Astrocyte of the cerebellum (primary cell): ENCODE measurements around the gene XNDC1N.

Experiments used
- DNase-seq: peaks from one replicate; pipeline ENCODE4 v3.0.0-alpha.2; 2011; ENCODE audit warnings: low read depth
- H3K4me3 ChIP-seq: 2 replicates; pipeline ENCODE4 v1.5.1; 2011; ENCODE audit warnings: mild to moderate bottlenecking, low read depth, low read length, moderate library complexity
- in situ Hi-C: cut with HindIII; loops from 2 replicates; pipeline ENCODE4 v1.10.0; 2017; ENCODE audit warnings: low sequenced_read_pairs
- TF ChIP-seq, protein P1 (sequence below): IDR thresholded peaks from 2 replicates; pipeline ENCODE4 v1.5.1; 2012; ENCODE audit warnings: low read length, low read depth, moderate library complexity, mild to moderate bottlenecking; ENCODE audit errors: missing control alignments

XNDC1N gene

DNA sequence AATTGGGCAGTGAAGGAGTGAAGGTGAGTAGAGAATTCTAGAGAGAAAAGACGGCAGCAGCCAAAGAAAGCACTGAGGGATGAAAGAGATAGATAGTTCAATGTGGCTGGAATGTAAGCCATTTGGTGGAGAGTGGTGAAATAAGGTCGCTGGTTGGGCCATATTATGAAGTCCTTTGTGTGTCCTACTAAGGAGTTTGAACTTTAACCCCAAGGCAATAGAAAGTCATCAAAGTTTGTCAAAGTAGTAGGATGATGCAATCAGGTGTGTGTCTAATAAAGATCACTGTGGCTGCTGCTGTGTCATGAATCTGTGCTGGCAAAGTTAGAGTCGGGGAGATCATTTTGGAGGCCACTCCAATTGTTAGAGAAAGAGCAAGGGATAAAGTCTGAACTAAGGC lies 19.1 kb upstream of the XNDC1N start:
- H3K4me3 ChIP-seq, result no peak overlapping the region
- in situ Hi-C loops, result no loop called here
- no peak for DNase-seq
- TF ChIP-seq, protein P1, sequence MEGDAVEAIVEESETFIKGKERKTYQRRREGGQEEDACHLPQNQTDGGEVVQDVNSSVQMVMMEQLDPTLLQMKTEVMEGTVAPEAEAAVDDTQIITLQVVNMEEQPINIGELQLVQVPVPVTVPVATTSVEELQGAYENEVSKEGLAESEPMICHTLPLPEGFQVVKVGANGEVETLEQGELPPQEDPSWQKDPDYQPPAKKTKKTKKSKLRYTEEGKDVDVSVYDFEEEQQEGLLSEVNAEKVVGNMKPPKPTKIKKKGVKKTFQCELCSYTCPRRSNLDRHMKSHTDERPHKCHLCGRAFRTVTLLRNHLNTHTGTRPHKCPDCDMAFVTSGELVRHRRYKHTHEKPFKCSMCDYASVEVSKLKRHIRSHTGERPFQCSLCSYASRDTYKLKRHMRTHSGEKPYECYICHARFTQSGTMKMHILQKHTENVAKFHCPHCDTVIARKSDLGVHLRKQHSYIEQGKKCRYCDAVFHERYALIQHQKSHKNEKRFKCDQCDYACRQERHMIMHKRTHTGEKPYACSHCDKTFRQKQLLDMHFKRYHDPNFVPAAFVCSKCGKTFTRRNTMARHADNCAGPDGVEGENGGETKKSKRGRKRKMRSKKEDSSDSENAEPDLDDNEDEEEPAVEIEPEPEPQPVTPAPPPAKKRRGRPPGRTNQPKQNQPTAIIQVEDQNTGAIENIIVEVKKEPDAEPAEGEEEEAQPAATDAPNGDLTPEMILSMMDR, result no peak

DNA sequence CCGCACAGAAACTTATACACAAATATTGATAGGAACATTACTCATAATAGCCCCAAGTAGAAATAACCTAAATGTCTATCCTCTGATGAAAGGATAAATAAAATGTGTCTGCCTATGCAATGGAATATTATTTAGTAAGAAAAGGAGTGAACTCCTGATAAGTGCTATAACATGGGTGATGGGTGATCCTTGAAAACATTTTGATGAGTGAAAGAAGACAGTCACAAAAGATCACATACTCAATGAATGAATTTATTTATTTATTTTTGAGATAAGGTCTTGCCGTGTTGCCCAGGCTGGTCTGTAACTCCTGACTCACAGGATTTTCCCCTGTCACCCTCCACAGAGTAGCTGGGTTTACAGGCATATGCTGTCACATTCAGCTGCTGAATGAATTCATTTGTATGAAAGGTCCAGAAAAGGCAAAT lies 17.8 kb upstream of the XNDC1N start:
- TF ChIP-seq, protein P1, result no peak
- in situ Hi-C loops, result no loop called here
- H3K4me3 ChIP-seq, result no peak overlapping the region
- no peak for DNase-seq

DNA sequence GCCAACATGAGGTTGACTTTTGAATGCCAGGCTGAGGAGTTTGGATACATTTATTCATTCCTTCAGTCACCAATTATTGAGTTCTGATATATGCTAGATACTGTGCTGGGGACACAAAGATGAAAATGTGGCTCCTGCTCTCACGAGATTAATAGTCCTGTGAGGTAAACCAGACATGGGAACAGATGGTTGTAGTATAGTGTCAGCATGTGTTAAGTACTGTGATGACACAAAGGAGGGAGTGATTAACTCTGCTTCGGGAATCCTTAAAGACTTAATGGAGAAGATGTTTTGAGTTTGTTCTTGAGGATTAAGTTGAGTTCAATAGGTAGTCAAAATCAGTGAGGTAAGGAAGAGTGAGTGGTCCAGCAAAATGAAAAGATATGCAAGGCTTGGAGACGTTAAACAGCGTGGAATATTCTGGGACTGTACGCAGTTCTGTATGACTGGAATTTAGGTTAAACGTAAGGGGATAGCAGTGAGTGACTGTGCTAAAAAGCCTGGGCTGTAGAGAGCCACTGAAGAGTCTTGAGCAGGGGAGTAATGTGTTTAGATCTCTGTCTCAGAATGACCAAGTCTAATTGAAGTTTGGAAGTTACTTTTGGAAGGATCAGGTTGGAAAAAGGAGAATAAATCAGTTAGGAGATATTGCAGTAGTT lies 12.3 kb upstream of the XNDC1N start:
- no peak for DNase-seq
- no peak overlapping the region for H3K4me3 ChIP-seq
- TF ChIP-seq, protein P1, result no peak
- in situ Hi-C loops, result no loop called here

DNA sequence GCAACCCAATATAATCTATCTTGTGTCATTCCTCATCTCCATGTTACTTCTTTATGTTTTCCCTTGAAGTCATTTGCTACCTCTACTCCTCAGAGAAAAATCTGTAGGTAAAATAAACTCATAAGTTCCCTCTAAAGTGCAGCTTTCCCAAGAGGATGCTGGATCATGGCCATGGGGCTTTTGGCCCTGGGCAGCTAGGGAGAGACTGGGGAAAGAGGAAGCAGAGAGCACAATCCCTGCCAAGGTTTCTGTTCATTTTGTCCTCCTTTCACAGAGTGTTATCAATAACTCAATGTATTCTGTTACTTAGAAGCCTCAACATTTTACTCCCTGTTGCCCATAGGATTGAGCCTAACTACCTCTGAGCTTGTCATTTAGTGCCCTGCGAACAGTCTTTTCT lies 9.4 kb upstream of the XNDC1N start:
- in situ Hi-C loops, result no loop called here
- TF ChIP-seq, protein P1, result no peak
- no peak for DNase-seq
- no peak overlapping the region for H3K4me3 ChIP-seq

DNA sequence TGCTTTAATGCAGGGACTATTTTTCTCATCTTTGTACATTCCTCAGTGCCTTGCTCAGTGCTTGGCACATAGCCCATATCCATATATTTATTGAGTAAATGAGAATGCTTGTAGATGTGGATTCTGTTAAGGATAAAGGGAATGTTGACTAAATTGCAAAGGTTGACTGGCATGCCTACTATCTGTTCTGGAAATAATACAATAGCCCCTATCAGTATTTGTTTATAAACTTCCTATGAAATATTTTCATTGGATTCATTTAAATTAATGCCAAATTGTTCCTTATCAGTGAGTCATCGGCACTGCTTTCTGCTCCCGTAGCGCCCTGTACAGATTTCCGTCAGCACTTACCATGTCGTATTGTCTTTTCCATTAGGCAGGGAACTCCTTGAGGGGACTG lies 8.4 kb upstream of the XNDC1N start:
- in situ Hi-C loops, result no loop called here
- H3K4me3 ChIP-seq, result no peak overlapping the region
- TF ChIP-seq, protein P1, result no peak
- DNase-seq, result no peak

DNA sequence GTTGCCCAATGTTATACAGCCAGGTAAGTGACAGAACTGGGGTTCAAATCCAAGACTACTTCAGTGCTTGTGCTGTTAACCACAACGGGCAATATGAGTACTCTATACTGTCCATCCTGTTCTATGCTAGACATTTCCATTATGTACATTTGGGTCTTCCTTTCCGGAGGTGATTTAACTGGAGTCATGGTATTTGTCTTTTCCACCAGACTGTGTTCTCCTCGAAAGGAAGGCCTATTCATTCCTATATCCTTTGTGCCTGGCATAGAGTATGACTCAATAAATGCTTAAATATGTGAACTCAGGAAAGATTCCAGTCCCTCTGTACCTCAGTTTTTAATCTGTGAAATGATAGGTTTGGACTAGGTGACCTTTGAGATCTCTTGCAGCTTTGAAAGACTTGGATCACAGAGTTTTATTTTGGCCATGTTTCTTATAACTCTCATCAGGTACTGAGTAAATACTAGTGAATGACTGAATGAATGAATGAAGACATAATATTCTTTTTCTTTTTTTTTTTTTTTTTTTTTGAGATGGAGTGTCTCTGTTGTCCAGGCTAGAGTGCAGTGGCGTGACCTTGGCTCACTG lies 7.0 kb upstream of the XNDC1N start:
- in situ Hi-C loops, result no loop called here
- TF ChIP-seq, protein P1, result no peak
- no peak overlapping the region for H3K4me3 ChIP-seq
- DNase-seq, result no peak

DNA sequence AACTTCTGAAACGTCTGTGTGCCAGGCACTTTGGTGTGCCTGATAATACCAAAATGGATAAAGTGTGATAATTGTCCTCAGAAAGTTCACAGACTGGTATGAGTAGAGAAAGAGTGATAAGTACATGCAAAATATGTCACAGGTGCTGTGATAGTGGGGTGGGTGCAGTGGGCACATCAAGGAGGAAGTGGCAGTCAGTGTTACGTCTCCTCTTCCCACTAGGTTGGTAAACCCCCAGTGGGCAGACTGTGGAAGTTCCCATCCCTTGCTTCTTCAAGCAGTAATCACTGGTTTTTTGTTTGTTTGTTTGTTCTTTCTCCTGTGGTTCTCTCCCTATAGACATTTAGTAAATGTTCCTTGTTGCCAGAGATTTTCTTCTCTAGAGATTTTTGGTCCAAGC lies 5.8 kb upstream of the XNDC1N start:
- TF ChIP-seq, protein P1, result no peak
- in situ Hi-C loops, result no loop called here
- DNase-seq, result no peak
- no peak overlapping the region for H3K4me3 ChIP-seq
